Stimulated activated CD4-positive, alpha-beta T cell treated with anti-CD3 and anti-CD28 coated beads, Interleukin-4, amount 100 ng/mL, for 1 hour (primary cell): Measurements from ENCODE around the gene CDH13.

Source experiments
- DNase-seq: peaks from one replicate; pipeline ENCODE4 v3.0.0-alpha.2; 2020

Gene CDH13

GRCh38 chr16:82855471-82855870 is 228.7 kb downstream of the CDH13 start:
- no peak for DNase-seq

- DNase-seq = no peak
These were observed 231.1 kb downstream of the CDH13 start for GRCh38 chr16:82857693-82858365.

- no peak for DNase-seq
These were observed 232.9 kb downstream of the CDH13 start for GRCh38 chr16:82859662-82860061.

GRCh38 chr16:82860071-82860470 is 233.3 kb downstream of the CDH13 start:
- DNase-seq = no peak

GRCh38 chr16:82862057-82862456 is 235.3 kb downstream of the CDH13 start:
- no peak for DNase-seq

- no peak for DNase-seq
These were observed 237.7 kb downstream of the CDH13 start for GRCh38 chr16:82864332-82865040.

GRCh38 chr16:82865412-82865811 is 238.6 kb downstream of the CDH13 start:
- no peak for DNase-seq

GRCh38 chr16:82867485-82867884 is 240.7 kb downstream of the CDH13 start:
- no peak for DNase-seq

GRCh38 chr16:82874271-82874670 is 247.5 kb downstream of the CDH13 start:
- no peak for DNase-seq

GRCh38 chr16:82874672-82875071 is 247.9 kb downstream of the CDH13 start:
- DNase-seq = no peak

GRCh38 chr16:82876951-82877350 is 250.2 kb downstream of the CDH13 start:
- no peak for DNase-seq

- no peak for DNase-seq
These were observed 251.7 kb downstream of the CDH13 start for GRCh38 chr16:82878466-82878865.

GRCh38 chr16:82880346-82880745 is 253.6 kb downstream of the CDH13 start:
- DNase-seq = no peak

GRCh38 chr16:82881516-82881915 is 254.7 kb downstream of the CDH13 start:
- no peak for DNase-seq

GRCh38 chr16:82882226-82882625 is 255.5 kb downstream of the CDH13 start:
- no peak for DNase-seq

GRCh38 chr16:82882982-82883835 is 256.4 kb downstream of the CDH13 start:
- DNase-seq = no peak

- no peak for DNase-seq
These were observed 257.6 kb downstream of the CDH13 start for GRCh38 chr16:82884320-82884898.

- DNase-seq = no peak
These were observed 259.4 kb downstream of the CDH13 start for GRCh38 chr16:82886146-82886545.

GRCh38 chr16:82888591-82889001 is 261.8 kb downstream of the CDH13 start:
- DNase-seq = no peak

GRCh38 chr16:82891424-82891823 is 264.7 kb downstream of the CDH13 start:
- DNase-seq = no peak

GRCh38 chr16:82891918-82892317 is 265.1 kb downstream of the CDH13 start:
- DNase-seq = no peak

GRCh38 chr16:82892324-82892723 is 265.6 kb downstream of the CDH13 start:
- no peak for DNase-seq

GRCh38 chr16:82895843-82896242 is 269.1 kb downstream of the CDH13 start:
- DNase-seq = no peak
